HG03520 (cell line): ENCODE results near the gene LTK.

Experiments used
- ATAC-seq: cut with Tn5 transposase; IDR thresholded peaks from one replicate; pipeline ENCODE4 v1.9.1; 2021; ENCODE audit warnings: mild to moderate bottlenecking, moderate library complexity; ENCODE audit not compliant: unreplicated experiment

The LTK gene

GRCh38 chr15:41499109-41499851 lies 14.3 kb downstream of the LTK start:
- no peak for ATAC-seq

- ATAC-seq = no peak
These were observed 15.0 kb downstream of the LTK start for GRCh38 chr15:41498657-41499056.

DNA sequence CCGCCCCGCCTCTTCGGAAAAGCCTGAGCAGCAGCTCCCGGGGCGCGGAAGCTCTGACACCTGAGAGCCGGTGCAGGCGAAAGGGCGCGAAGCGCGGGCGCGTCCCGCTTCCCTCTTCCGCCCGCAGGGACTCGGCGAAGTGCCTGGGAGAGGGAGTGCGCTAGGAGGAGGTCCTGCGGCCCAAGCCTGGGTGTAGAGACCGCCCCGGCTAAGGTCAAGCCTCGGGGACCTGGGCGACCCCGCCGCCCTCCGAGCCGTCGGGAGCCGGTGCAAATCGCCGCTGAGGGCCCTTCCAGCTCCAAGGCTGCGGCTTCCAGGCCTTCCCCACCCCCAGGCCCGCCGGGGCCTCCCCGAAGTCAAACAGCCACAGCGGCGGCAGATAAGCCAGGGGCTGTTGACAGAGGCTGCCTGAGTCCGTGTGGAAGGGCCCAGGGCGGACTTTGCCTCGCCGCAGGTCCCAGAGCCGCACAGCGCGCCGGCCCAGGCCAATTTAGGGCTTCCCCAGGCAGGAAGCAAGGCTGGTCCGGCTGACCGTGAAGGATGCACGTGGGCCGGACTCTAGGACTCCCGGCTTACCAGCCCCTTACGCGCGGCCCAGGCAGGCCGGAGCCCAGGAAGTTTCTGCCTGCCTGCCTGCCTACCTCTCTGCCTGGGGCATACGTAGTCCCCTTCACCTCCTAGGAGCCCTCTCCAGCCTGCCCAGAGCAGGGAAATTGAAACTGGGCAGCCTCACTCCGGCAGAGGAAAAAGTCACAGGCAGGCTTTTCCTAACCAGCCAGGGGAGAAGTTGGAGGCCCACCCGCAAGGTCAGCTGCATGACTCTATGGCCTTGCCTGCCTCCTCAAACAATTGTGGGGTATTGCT lies 17.7 kb downstream of the LTK start:
- ATAC-seq = no peak

GRCh38 chr15:41494922-41495735 lies 18.5 kb downstream of the LTK start:
- no peak for ATAC-seq

GRCh38 chr15:41494190-41494921 lies 19.3 kb downstream of the LTK start:
- peak; percentile 4 for ATAC-seq

- ATAC-seq = no peak
These were observed 19.8 kb downstream of the LTK start for GRCh38 chr15:41493902-41494189.

GRCh38 chr15:41493205-41493901 lies 20.3 kb downstream of the LTK start, which contains the start of gene ITPKA:
Gene ITPKA (plus strand): TSS chr15:41493874. CDS start chr15:41493928, 54 bp downstream.
- ATAC-seq = peak; percentile 62

DNA sequence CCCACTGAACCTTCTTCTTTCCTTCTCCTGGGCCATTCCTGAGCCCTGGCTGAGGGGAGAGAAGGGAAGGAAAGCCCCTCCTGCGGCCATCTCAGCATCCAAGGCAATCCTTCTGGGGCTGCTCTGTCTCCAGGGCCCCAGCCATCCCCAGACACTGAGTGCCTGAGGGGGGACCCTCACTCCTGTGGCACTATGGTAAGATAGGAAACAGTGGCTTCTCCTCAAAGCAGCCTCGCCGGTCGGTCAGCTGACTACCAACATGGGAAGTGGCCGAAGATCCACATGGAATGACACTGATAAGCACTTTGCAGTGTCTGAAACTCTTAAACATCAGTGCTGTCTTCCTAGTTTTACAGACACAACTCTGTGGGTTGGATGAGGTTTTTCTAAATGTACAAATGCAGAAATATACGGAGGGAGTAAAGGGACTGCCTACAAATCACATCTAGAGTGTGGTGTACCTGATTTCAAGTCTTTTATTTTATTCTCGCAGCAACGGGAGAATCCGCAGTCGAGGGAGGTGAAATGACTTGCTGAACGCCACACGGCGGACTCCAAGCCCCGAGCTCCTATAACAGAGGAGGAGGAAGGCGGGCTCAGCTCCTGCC lies 20.9 kb downstream of the LTK start:
- ATAC-seq = no peak

- no peak for ATAC-seq
These were observed 21.7 kb downstream of the LTK start for GRCh38 chr15:41491889-41492288.

DNA sequence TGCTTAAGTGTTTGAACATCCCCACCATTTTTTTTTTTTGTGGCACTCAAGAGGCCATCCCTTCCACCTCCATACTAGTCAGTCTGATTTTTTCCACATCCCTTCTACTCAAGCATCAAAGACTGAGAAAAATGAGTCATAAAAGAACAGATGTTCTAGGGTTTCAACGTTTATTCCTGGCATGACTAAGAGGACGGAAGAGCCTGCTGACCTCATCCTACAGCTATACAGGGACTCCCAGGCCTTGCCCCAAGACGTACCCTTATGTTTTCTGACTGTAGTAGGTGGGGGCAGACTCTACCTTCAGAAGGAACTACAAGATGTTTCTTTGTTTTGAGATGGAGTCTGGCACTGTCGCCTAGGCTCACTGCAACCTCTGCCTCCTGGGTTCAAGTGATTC lies 23.3 kb downstream of the LTK start:
- no peak for ATAC-seq

- ATAC-seq = no peak
These were observed 24.0 kb downstream of the LTK start for GRCh38 chr15:41489641-41490040.

- no peak for ATAC-seq
These were observed 25.8 kb downstream of the LTK start for GRCh38 chr15:41487802-41488201.

DNA sequence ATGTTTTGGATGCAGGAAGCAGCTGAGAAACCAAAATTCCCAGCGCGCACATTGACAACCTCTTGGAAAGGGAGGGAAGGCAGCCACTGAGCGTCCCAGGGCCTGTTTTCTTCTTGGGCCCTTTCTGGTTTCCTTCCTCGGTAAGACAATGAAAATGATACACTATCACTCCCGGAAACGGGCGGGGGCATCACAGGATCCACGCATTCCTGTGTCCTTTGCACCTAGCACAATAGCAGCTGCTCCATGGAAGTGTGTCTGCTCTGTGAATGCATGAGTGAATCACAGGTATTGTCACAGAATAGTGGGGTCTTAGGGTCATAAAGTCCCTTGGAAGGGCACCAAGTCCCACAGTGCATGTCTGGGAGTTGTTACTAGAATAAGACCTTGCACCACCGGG lies 26.2 kb downstream of the LTK start:
- ATAC-seq = no peak

GRCh38 chr15:41486286-41486685 lies 27.3 kb downstream of the LTK start:
- ATAC-seq = no peak

DNA sequence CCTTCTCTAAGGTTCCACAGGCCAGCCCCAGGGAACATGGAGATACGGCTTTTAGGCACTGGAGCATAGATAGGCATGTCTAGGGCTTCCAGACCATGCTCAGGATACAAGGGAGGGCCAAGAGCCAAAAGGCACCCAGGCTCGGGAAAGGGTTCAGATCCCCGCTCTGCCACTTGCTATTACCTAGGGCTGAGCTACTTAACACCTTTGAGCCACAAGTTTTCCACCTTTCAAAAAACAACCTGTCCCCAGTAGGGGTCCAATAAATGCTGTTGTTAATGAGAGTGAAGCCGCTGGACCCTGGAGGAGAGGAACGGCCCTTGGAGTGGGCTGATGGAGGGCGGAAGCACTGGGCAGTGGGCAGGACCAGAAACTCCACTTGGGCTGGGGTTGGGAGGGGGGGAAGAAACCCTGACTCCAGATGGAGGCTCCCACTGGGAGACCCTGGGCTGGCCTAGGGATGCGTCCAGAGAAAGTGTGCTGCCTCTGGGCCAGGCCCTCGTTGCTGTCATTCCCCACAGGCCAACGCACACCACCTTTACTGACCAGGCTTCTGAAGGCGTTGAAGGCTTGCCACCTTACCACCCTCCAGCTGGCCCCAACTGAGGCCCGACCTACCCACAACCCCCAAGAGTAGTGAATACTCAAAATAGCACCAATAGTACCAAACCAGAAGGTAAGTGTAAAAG lies 28.5 kb downstream of the LTK start:
- ATAC-seq = no peak

- no peak for ATAC-seq
These were observed 30.1 kb downstream of the LTK start for GRCh38 chr15:41483519-41483918.

GRCh38 chr15:41483115-41483514 lies 30.5 kb downstream of the LTK start:
- no peak for ATAC-seq

DNA sequence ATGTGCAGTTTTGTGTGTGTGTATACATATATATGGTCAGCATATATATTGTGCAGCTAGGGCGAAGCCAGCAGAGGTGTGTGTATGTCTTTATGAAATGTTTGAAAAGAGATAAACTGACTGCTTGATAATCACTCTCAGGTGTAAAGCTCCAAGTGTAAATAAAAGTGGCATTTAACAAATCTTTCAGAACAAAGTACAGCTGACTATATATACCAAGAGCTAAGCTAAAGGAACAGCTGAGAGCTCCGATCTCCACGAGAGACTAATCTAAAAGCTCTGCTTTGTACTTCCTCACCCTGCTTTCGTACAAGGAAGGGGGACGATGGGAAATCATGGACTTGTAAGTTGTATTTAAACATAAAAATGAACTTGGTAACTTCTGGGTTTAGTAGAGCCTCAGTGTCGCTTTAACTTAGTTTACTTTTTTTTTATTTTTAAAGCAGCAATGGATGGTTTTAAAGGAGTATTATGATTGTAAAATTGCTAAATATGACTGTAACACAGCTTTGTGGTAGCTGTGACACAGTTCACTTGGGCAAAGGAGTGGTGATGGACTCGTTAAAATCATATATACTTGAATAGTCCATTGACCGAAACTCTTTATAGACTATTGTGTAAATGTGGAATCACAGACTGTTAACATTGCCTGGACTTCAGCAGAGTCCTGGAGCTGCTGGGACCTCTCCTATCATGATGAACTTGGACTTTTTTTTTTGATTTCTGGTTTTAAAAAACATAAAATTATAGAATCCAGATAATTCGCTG lies 31.3 kb downstream of the LTK start:
- ATAC-seq = no peak
